ENCODE data around the gene SALL3.

The SALL3 gene

GRCh38 chr18:78975292-78975691 is 4.3 kb upstream of the SALL3 start:
- no peak overlapping the region for H3K4me3 ChIP-seq (ENCODE audit: low read depth, low read length)
- no peak for DNase-seq (ENCODE audit: low read depth)
- no peak for TF ChIP-seq CTCF (IDR thresholded peaks at IDR 0.05; ENCODE audit: insufficient read depth, low read depth, low read length, missing control alignments)

- DNase-seq (ENCODE audit: low read depth): no peak
- TF ChIP-seq CTCF (IDR thresholded peaks at IDR 0.05; ENCODE audit: insufficient read depth, low read depth, low read length, missing control alignments): no peak
- no peak overlapping the region for H3K4me3 ChIP-seq (ENCODE audit: low read depth, low read length)
These were observed 3.8 kb upstream of the SALL3 start for GRCh38 chr18:78975699-78976335.

GRCh38 chr18:78976765-78977636 is 2.6 kb upstream of the SALL3 start:
- no peak overlapping the region for H3K4me3 ChIP-seq (ENCODE audit: low read depth, low read length)
- TF ChIP-seq CTCF (IDR thresholded peaks at IDR 0.05; ENCODE audit: insufficient read depth, low read depth, low read length, missing control alignments): no peak
- DNase-seq (ENCODE audit: low read depth): no peak

GRCh38 chr18:78977637-78978348 is 1.8 kb upstream of the SALL3 start:
- H3K4me3 ChIP-seq (ENCODE audit: low read depth, low read length): no peak overlapping the region
- TF ChIP-seq CTCF (IDR thresholded peaks at IDR 0.05; ENCODE audit: insufficient read depth, low read depth, low read length, missing control alignments): no peak
- no peak for DNase-seq (ENCODE audit: low read depth)

GRCh38 chr18:78978349-78979055 is 1.1 kb upstream of the SALL3 start:
- no peak overlapping the region for H3K4me3 ChIP-seq (ENCODE audit: low read depth, low read length)
- DNase-seq (ENCODE audit: low read depth): no peak
- no peak for TF ChIP-seq CTCF (IDR thresholded peaks at IDR 0.05; ENCODE audit: insufficient read depth, low read depth, low read length, missing control alignments)

- TF ChIP-seq CTCF (IDR thresholded peaks at IDR 0.05; ENCODE audit: insufficient read depth, low read depth, low read length, missing control alignments): no peak
- no peak overlapping the region for H3K4me3 ChIP-seq (ENCODE audit: low read depth, low read length)
- DNase-seq (ENCODE audit: low read depth): no peak
These were observed 425 bp upstream of the SALL3 start for GRCh38 chr18:78979056-78979729.
